HepG2 (cell line): ENCODE results near the gene SNF8. TPM values are rescaled to one million over a fixed set of nuclear protein-coding genes. Genes with fewer than 3 reads are reported as not detected.

Experiments used
- ATAC-seq: fragments of 200-7000 bp; cut with Tn5 transposase; 3 replicates; pipeline ENCODE4 v1.9.1; 2020; ENCODE audit warnings: mild to moderate bottlenecking, moderate library complexity
- BruUV-seq: library from RNA; stranded (reverse); fragments of 400-500 nt; replicated peaks from 2 replicates; lab custom pipeline; 2021; lab: Mats Ljungman, UMichigan
- CTCF ChIA-PET: fragments of 300-600 bp; formaldehyde crosslinking; extraction: SDS; loops from one replicate; lab custom pipeline; 2021; ENCODE audit warnings: low total read pairs, inconsistent platforms, low intra/inter-chr PET ratio; lab: Yijun Ruan, JAX
- POLR2A ChIA-PET: fragments of 350-600 bp; sonication (Branson Sonifier 250); formaldehyde crosslinking; loops from one replicate; lab custom pipeline; 2020; ENCODE audit warnings: antibody characterized with exemption, inconsistent platforms; lab: Yijun Ruan, JAX
- DNase-seq: peaks from one replicate; pipeline ENCODE4 v3.0.0-alpha.2; 2015; ENCODE audit warnings: low spot score
- FAIRE-seq: peaks from 3 replicates; lab custom pipeline; 2011; peaks lifted over from hg19 to GRCh38; lab: Jason Lieb, UNC
- H2AFZ ChIP-seq: one replicate; pipeline ENCODE4 v1.6.1; 2011; ENCODE audit warnings: low read length, inconsistent platforms
- H3K27ac ChIP-seq: fragments of 300-600 bp; 3 replicates; pipeline ENCODE4 v1.8.0; 2011; ENCODE audit warnings: mixed run types, mild to moderate bottlenecking, mixed read lengths, low read length, inconsistent platforms; ENCODE audit not compliant: insufficient read depth; ENCODE audit errors: extremely low read length
- H3K27me3 ChIP-seq, 2 experiments: fragments of 200-600 bp in 1 of 2; 2 replicates in 1 of 2; 3 replicates in 1 of 2; pipeline versions ENCODE4 v1.6.0 to v1.8.0; 2011; ENCODE audit warnings: low read length in 2 of 2, mild to moderate bottlenecking in 2 of 2, moderate library complexity in 2 of 2, inconsistent platforms in 1 of 2; ENCODE audit not compliant: insufficient read depth in 2 of 2, control insufficient read depth in 1 of 2
- H3K36me3 ChIP-seq, 2 experiments: fragments of 200-600 bp in 1 of 2; replicated peaks in 1 of 2; 2 replicates in 1 of 2; 3 replicates in 1 of 2; pipeline versions ENCODE4 v1.5.1 to v1.8.0; 2011; ENCODE audit warnings: low read length in 2 of 2, inconsistent platforms in 1 of 2; ENCODE audit not compliant: insufficient read depth in 2 of 2, control insufficient read depth in 1 of 2
- H3K4me1 ChIP-seq: 2 replicates; pipeline ENCODE4 v1.5.1; 2012; ENCODE audit warnings: low read length, inconsistent platforms; ENCODE audit not compliant: insufficient read depth
- H3K4me2 ChIP-seq: 2 replicates; pipeline ENCODE4 v1.6.0; 2011; ENCODE audit warnings: low read depth, low read length, inconsistent platforms
- H3K4me3 ChIP-seq, 3 experiments: fragments of 200-600 bp in 1 of 3; sonication (generic), shearing (Covaris generic) in 1 of 3; replicated peaks in 1 of 3; 2 replicates each; pipeline ENCODE4 v1.5.1; 2011 to 2016; ENCODE audit warnings: low read length in 3 of 3, inconsistent platforms in 2 of 3, low read depth in 2 of 3, mild to moderate bottlenecking in 2 of 3, control low read depth in 1 of 3, mixed read lengths in 1 of 3; ENCODE audit not compliant: insufficient read depth in 1 of 3
- H3K79me2 ChIP-seq: one replicate; pipeline ENCODE4 v1.6.1; 2011; ENCODE audit warnings: low read length, inconsistent platforms; ENCODE audit not compliant: insufficient read depth
- H3K9ac ChIP-seq: 2 replicates; pipeline ENCODE4 v1.6.0; 2011; ENCODE audit warnings: mild to moderate bottlenecking, low read depth, low read length, inconsistent platforms; ENCODE audit not compliant: insufficient read depth
- H3K9me3 ChIP-seq: 2 replicates; pipeline ENCODE4 v1.5.1; 2012; ENCODE audit warnings: mild to moderate bottlenecking, low read length
- H4K20me1 ChIP-seq: 2 replicates; pipeline ENCODE4 v1.6.0; 2011; ENCODE audit warnings: inconsistent platforms, mild to moderate bottlenecking, low read length, moderate library complexity; ENCODE audit not compliant: insufficient read depth
- DNMT3B ChIP-seq: conservative IDR thresholded peaks from 2 replicates; pipeline ENCODE4 v1.6.1; 2016; ENCODE audit warnings: missing biosample characterization, control low read depth
- GATAD1 ChIP-seq: IDR thresholded peaks from 2 replicates; pipeline ENCODE4 v1.6.1; 2016; ENCODE audit warnings: missing genetic modification reagents, missing compliant biosample characterization
- GZF1 ChIP-seq: sonication (generic); formaldehyde crosslinking; IDR thresholded peaks from 2 replicates; pipeline ENCODE4 v1.5.1; 2020; ENCODE audit warnings: mild to moderate bottlenecking, missing genetic modification reagents
- NFE2L2 ChIP-seq: fragments of 150-350 bp; IDR thresholded peaks from 2 replicates; pipeline ENCODE4 v1.6.1; 2014; ENCODE audit warnings: low read length
- POLR2AphosphoS2 ChIP-seq: IDR thresholded peaks from 2 replicates; pipeline ENCODE4 v1.6.1; 2011; ENCODE audit warnings: low read depth, low read length, improper control_type of control experiment
- RELA ChIP-seq: sonication (generic); formaldehyde crosslinking; IDR thresholded peaks from 2 replicates; pipeline ENCODE4 v1.4.0; 2020; ENCODE audit warnings: missing genetic modification reagents
- RFX3 ChIP-seq: IDR thresholded peaks from 2 replicates; pipeline ENCODE4 v1.6.1; 2016; ENCODE audit warnings: missing biosample characterization, missing genetic modification reagents
- SKI ChIP-seq: fragments of 450-650 bp; IDR thresholded peaks from one replicate; pipeline ENCODE4 v1.6.1; 2018; ENCODE audit warnings: mild to moderate bottlenecking; ENCODE audit not compliant: partially characterized antibody
- ZBTB34 ChIP-seq: sonication (generic); formaldehyde crosslinking; IDR thresholded peaks from 2 replicates; pipeline ENCODE4 v1.8.0; 2022; ENCODE audit warnings: mild to moderate bottlenecking, missing genetic modification reagents
- ZNF773 ChIP-seq: sonication (generic); formaldehyde crosslinking; IDR thresholded peaks from 2 replicates; pipeline ENCODE4 v1.4.0; 2020; ENCODE audit warnings: missing genetic modification reagents, borderline replicate concordance
- WGBS: methylation state at CpG from one replicate; pipeline ENCODE4 v1.1.6; 2017; ENCODE audit warnings: low lambda C conversion rate; 5-methylcytosine and 5-hydroxymethylcytosine counted together
- in situ Hi-C: cut with HindIII; loops from 2 replicates; pipeline ENCODE4 v1.10.0; 2017; ENCODE audit warnings: low pct_unique_long_range_greater_than_20kb; ENCODE audit not compliant: extremely low pct_ligation_motif_present
- intact Hi-C: fragments of 100-400 bp; cut with micrococcal nuclease; formaldehyde crosslinking; loops from one replicate; pipeline ENCODE4 v1.10.0; 2022; ENCODE audit not compliant: unreplicated experiment
- polyA plus RNA-seq, 8 experiments: library from polyadenylated mRNA; depleted of rRNA in 3 of 8; stranded (reverse) in 7 of 8; unstranded in 1 of 8; fragments of >200 nt; fragmentation: Illumina TruSeq in 4 of 8; extraction: Trizol in 4 of 8; gene quantifications; 2 replicates each; pipeline versions ENCODE4 v1.2.1 to v1.2.3, GENCODE V29; 2011 to 2016; ENCODE audit warnings: low read depth in 4 of 8, missing spikeins in 1 of 8, mixed read lengths in 1 of 8; ENCODE audit not compliant: insufficient read depth in 1 of 8
- total RNA-seq, 5 experiments: library from RNA; depleted of rRNA; stranded (reverse); fragments of >200 nt; fragmentation: Illumina TruSeq; extraction: Trizol; gene quantifications; 2 replicates each; pipeline ENCODE4 v1.2.3, GENCODE V29; 2016; ENCODE audit warnings: low read depth in 1 of 5
- TF ChIP-seq, protein P1 (sequence below): sonication (generic); formaldehyde crosslinking; IDR thresholded peaks from 2 replicates; pipeline ENCODE4 v1.5.0; 2020; ENCODE audit warnings: mild to moderate bottlenecking, missing genetic modification reagents, borderline replicate concordance
- TF ChIP-seq, protein P2 (sequence below): IDR thresholded peaks from 2 replicates; pipeline ENCODE4 v1.4.0; 2020; ENCODE audit warnings: mild to moderate bottlenecking, missing genetic modification reagents

SNF8 gene
- total and polyA plus RNA-seq, 2 of the 13 experiments (the other 11 are each of a cell fraction or from before 2014, with no cell fraction given) = 114 to 153 TPM

- ATAC-seq = peak; percentile 61
- intact Hi-C loops = no loop called here
- no peaks in the 10 kb centered on the region for H3K27me3 ChIP-seq
- TF ChIP-seq, protein P1, sequence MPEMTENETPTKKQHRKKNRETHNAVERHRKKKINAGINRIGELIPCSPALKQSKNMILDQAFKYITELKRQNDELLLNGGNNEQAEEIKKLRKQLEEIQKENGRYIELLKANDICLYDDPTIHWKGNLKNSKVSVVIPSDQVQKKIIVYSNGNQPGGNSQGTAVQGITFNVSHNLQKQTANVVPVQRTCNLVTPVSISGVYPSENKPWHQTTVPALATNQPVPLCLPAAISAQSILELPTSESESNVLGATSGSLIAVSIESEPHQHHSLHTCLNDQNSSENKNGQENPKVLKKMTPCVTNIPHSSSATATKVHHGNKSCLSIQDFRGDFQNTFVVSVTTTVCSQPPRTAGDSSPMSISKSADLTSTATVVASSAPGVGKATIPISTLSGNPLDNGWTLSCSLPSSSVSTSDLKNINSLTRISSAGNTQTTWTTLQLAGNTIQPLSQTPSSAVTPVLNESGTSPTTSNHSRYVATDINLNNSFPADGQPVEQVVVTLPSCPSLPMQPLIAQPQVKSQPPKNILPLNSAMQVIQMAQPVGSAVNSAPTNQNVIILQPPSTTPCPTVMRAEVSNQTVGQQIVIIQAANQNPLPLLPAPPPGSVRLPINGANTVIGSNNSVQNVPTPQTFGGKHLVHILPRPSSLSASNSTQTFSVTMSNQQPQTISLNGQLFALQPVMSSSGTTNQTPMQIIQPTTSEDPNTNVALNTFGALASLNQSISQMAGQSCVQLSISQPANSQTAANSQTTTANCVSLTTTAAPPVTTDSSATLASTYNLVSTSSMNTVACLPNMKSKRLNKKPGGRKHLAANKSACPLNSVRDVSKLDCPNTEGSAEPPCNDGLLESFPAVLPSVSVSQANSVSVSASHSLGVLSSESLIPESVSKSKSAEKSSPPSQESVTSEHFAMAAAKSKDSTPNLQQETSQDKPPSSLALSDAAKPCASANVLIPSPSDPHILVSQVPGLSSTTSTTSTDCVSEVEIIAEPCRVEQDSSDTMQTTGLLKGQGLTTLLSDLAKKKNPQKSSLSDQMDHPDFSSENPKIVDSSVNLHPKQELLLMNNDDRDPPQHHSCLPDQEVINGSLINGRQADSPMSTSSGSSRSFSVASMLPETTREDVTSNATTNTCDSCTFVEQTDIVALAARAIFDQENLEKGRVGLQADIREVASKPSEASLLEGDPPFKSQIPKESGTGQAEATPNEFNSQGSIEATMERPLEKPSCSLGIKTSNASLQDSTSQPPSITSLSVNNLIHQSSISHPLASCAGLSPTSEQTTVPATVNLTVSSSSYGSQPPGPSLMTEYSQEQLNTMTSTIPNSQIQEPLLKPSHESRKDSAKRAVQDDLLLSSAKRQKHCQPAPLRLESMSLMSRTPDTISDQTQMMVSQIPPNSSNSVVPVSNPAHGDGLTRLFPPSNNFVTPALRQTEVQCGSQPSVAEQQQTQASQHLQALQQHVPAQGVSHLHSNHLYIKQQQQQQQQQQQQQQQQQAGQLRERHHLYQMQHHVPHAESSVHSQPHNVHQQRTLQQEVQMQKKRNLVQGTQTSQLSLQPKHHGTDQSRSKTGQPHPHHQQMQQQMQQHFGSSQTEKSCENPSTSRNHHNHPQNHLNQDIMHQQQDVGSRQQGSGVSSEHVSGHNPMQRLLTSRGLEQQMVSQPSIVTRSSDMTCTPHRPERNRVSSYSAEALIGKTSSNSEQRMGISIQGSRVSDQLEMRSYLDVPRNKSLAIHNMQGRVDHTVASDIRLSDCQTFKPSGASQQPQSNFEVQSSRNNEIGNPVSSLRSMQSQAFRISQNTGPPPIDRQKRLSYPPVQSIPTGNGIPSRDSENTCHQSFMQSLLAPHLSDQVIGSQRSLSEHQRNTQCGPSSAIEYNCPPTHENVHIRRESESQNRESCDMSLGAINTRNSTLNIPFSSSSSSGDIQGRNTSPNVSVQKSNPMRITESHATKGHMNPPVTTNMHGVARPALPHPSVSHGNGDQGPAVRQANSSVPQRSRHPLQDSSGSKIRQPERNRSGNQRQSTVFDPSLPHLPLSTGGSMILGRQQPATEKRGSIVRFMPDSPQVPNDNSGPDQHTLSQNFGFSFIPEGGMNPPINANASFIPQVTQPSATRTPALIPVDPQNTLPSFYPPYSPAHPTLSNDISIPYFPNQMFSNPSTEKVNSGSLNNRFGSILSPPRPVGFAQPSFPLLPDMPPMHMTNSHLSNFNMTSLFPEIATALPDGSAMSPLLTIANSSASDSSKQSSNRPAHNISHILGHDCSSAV (CRISPR knock-in tag) = no peak
- TF ChIP-seq ZNF773 (no peak), GZF1 (no peak), RELA (CRISPR knock-in tag) (no peak), NFE2L2 (no peak), DNMT3B (CRISPR knock-in tag) (no peak), RFX3 (CRISPR knock-in tag) (no peak), SKI (no peak), ZBTB34 (CRISPR knock-in tag) (0 out of 2 replicates have a peak, but pooled peaks have one; percentile 56), POLR2AphosphoS2 (0 out of 2 replicates have a peak, but pooled peaks have one; percentile 53), GATAD1 (no peak)
- TF ChIP-seq, protein P2, sequence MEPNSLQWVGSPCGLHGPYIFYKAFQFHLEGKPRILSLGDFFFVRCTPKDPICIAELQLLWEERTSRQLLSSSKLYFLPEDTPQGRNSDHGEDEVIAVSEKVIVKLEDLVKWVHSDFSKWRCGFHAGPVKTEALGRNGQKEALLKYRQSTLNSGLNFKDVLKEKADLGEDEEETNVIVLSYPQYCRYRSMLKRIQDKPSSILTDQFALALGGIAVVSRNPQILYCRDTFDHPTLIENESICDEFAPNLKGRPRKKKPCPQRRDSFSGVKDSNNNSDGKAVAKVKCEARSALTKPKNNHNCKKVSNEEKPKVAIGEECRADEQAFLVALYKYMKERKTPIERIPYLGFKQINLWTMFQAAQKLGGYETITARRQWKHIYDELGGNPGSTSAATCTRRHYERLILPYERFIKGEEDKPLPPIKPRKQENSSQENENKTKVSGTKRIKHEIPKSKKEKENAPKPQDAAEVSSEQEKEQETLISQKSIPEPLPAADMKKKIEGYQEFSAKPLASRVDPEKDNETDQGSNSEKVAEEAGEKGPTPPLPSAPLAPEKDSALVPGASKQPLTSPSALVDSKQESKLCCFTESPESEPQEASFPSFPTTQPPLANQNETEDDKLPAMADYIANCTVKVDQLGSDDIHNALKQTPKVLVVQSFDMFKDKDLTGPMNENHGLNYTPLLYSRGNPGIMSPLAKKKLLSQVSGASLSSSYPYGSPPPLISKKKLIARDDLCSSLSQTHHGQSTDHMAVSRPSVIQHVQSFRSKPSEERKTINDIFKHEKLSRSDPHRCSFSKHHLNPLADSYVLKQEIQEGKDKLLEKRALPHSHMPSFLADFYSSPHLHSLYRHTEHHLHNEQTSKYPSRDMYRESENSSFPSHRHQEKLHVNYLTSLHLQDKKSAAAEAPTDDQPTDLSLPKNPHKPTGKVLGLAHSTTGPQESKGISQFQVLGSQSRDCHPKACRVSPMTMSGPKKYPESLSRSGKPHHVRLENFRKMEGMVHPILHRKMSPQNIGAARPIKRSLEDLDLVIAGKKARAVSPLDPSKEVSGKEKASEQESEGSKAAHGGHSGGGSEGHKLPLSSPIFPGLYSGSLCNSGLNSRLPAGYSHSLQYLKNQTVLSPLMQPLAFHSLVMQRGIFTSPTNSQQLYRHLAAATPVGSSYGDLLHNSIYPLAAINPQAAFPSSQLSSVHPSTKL = no peak
These were observed 14.2 kb downstream of the SNF8 start for GRCh38 chr17:48930435-48930873.

More at GRCh38 chr17:48930435-48930873, 14.2 kb downstream of the SNF8 start:
- Histone ChIP-seq H3K4me1 (peaks cover 21% of the 10 kb centered on the region), H4K20me1 (no peaks in the 10 kb centered on the region), H3K4me3 (no peak overlapping the region), H2AFZ (no peak overlapping the region), H3K9ac (no peak overlapping the region), H3K27ac (peak overlapping the region; percentile 68), H3K9me3 (no peaks in the 10 kb centered on the region), H3K4me2 (no peak overlapping the region), H3K36me3 (peaks cover 41 to 87% of the 10 kb centered on the region in 2 experiments), H3K79me2 (no peaks in the 10 kb centered on the region)
- DNase-seq = peak; percentile 66
- ChIA-PET POLR2A (interaction anchor here (0.6 to 3.6 kb wide), 16 partner anchors 9 to 188 kb away, joined by 3 to 28 read pairs (median 4); partner anchors contain the start of genes ATP5MC1, IGF2BP1, SNF8 and UBE2Z), CTCF (interaction anchor here (1.9 kb wide), 1 partner anchor 102 kb away, joined by 6 read pairs; no protein-coding TSS in a partner anchor)
- WGBS = 27% methylated on average over 3 of the region's 3 CpGs
- in situ Hi-C loops = no loop called here
- FAIRE-seq = no peak
- no TSS peak for BruUV-seq
